ENCODE measurements around the gene LGR4.

- TF ChIP-seq CTCF (IDR thresholded peaks at IDR 0.05) (no peak), POLR2A (IDR thresholded peaks at IDR 0.05) (no peak)
Observed at GRCh38 chr11:27482793-27483192, 10.2 kb upstream of the LGR4 start.

Measured in uterus (tissue), 2 donors.